H1 (cell line): ENCODE measurements around the gene RFX3. TPM values are rescaled to one million over a fixed set of nuclear protein-coding genes. Genes with fewer than 3 reads are reported as not detected.

ENCODE experiments used
- CTCF ChIA-PET: fragments of 300-600 bp; sonication (Branson Sonifier 250); formaldehyde crosslinking; loops from one replicate; lab custom pipeline; 2021; ENCODE audit not compliant: partially characterized antibody; lab: Charles Lee
- POLR2A ChIA-PET: fragments of 300-600 bp; sonication (Branson Sonifier 250); formaldehyde crosslinking; loops from one replicate; lab custom pipeline; 2021; ENCODE audit warnings: inconsistent platforms; ENCODE audit not compliant: partially characterized antibody; lab: Charles Lee
- DNase-seq, 2 experiments: peaks; one replicate each; pipeline versions ENCODE4 v3.0.0 to v3.0.0-alpha.2; 2010 to 2022; ENCODE audit warnings: low spot score in 2 of 2, low read depth in 1 of 2, mixed read lengths in 1 of 2
- FAIRE-seq: peaks from 2 replicates; lab custom pipeline; 2011; peaks lifted over from hg19 to GRCh38; lab: Jason Lieb, UNC
- H2AFZ ChIP-seq: 2 replicates; pipeline ENCODE4 v1.8.1; 2012; ENCODE audit warnings: low read length, inconsistent platforms
- H2AK5ac ChIP-seq: 2 replicates; pipeline ENCODE4 v1.6.1; 2013; ENCODE audit warnings: low read depth, low read length
- H2BK120ac ChIP-seq: replicated peaks from 2 replicates; pipeline ENCODE3; 2013; ENCODE audit warnings: low read depth, low read length, inconsistent platforms
- H2BK12ac ChIP-seq: 2 replicates; pipeline ENCODE4 v1.6.1; 2013; ENCODE audit warnings: low read depth, low read length
- H2BK15ac ChIP-seq: 2 replicates; pipeline ENCODE4 v1.6.1; 2013; ENCODE audit warnings: low read length
- H2BK20ac ChIP-seq: 2 replicates; pipeline ENCODE4 v1.6.1; 2013; ENCODE audit warnings: low read length
- H2BK5ac ChIP-seq: 2 replicates; pipeline ENCODE4 v1.6.1; 2013; ENCODE audit warnings: low read depth, low read length
- H3K14ac ChIP-seq: 2 replicates; pipeline ENCODE4 v1.6.1; 2013; ENCODE audit warnings: inconsistent platforms; ENCODE audit not compliant: insufficient read length
- H3K18ac ChIP-seq: 2 replicates; pipeline ENCODE4 v1.6.1; 2013; ENCODE audit warnings: low read length; ENCODE audit errors: extremely low read depth
- H3K23ac ChIP-seq: 2 replicates; pipeline ENCODE4 v1.6.1; 2013; ENCODE audit warnings: inconsistent platforms; ENCODE audit not compliant: insufficient read length
- H3K23me2 ChIP-seq: 2 replicates; pipeline ENCODE4 v1.6.1; 2013; ENCODE audit warnings: low read depth, low read length
- H3K27ac ChIP-seq: 2 replicates; pipeline ENCODE4 v1.6.1; 2011; ENCODE audit warnings: low read depth, low read length, inconsistent platforms
- H3K27me3 ChIP-seq, 4 experiments: replicated peaks in 1 of 4; 1 replicate in 1 of 4; 2 replicates in 3 of 4; pipeline versions ENCODE4 v1.6.1 to v1.8.1; 2011 to 2013; ENCODE audit warnings: low read length in 3 of 4, mild to moderate bottlenecking in 3 of 4, inconsistent platforms in 2 of 4, mixed read lengths in 2 of 4, moderate library complexity in 1 of 4; ENCODE audit not compliant: control insufficient read depth in 3 of 4, insufficient read depth in 3 of 4; ENCODE audit errors: extremely low read depth in 1 of 4
- H3K36me3 ChIP-seq, 4 experiments: 2 replicates each; pipeline versions ENCODE4 v1.6.1 to v1.8.1; 2011 to 2013; ENCODE audit warnings: mild to moderate bottlenecking in 4 of 4, low read length in 3 of 4, moderate library complexity in 2 of 4, control low read depth in 1 of 4, inconsistent platforms in 1 of 4; ENCODE audit not compliant: insufficient read depth in 4 of 4, control insufficient read depth in 2 of 4
- H3K4ac ChIP-seq: replicated peaks from 2 replicates; pipeline ENCODE3; 2013; ENCODE audit warnings: low read length, low read depth, mixed read lengths, inconsistent platforms; ENCODE audit not compliant: insufficient read length
- H3K4me1 ChIP-seq, 4 experiments: replicated peaks in 1 of 4; 1 replicate in 1 of 4; 2 replicates in 3 of 4; pipeline versions ENCODE4 v1.6.1 to v1.8.1; 2011 to 2013; ENCODE audit warnings: low read length in 3 of 4, inconsistent platforms in 2 of 4, mixed read lengths in 1 of 4; ENCODE audit not compliant: insufficient read depth in 4 of 4, control insufficient read depth in 3 of 4
- H3K4me2 ChIP-seq, 2 experiments: 2 replicates each; pipeline versions ENCODE4 v1.6.1 to v1.8.1; 2011 to 2013; ENCODE audit warnings: low read depth in 2 of 2, low read length in 2 of 2, control low read depth in 1 of 2, inconsistent platforms in 1 of 2, mild to moderate bottlenecking in 1 of 2; ENCODE audit not compliant: insufficient read depth in 1 of 2
- H3K4me3 ChIP-seq, 4 experiments: fragments of 200-600, 300-600 bp in 1 of 4; sonication (generic), shearing (Covaris generic), sonication (Bioruptor Twin) in 1 of 4; 2 replicates each; pipeline versions ENCODE4 v1.5.1 to v1.8.1; 2011 to 2016; ENCODE audit warnings: low read length in 4 of 4, low read depth in 3 of 4, control low read depth in 2 of 4, inconsistent platforms in 2 of 4, mild to moderate bottlenecking in 2 of 4, mixed read lengths in 1 of 4, moderate library complexity in 1 of 4; ENCODE audit not compliant: insufficient read depth in 2 of 4; ENCODE audit errors: extremely low read depth in 1 of 4
- H3K56ac ChIP-seq: replicated peaks from 2 replicates; pipeline ENCODE3; 2013; ENCODE audit warnings: low read depth, mild to moderate bottlenecking, mixed read lengths, low read length, inconsistent platforms; ENCODE audit not compliant: insufficient read length
- H3K79me1 ChIP-seq: 2 replicates; pipeline ENCODE4 v1.6.1; 2013; ENCODE audit warnings: low read depth, low read length, control low read depth
- H3K79me2 ChIP-seq, 2 experiments: 2 replicates each; pipeline versions ENCODE4 v1.6.1 to v1.8.1; 2012 to 2013; ENCODE audit warnings: low read length in 2 of 2, mild to moderate bottlenecking in 2 of 2, inconsistent platforms in 1 of 2; ENCODE audit not compliant: insufficient read depth in 2 of 2, control insufficient read depth in 1 of 2
- H3K9ac ChIP-seq, 4 experiments: replicated peaks in 1 of 4; 1 replicate in 1 of 4; 2 replicates in 3 of 4; pipeline versions ENCODE4 v1.6.1 to v1.8.1; 2011 to 2013; ENCODE audit warnings: low read depth in 3 of 4, low read length in 3 of 4, control low read depth in 2 of 4, mild to moderate bottlenecking in 2 of 4, moderate library complexity in 2 of 4, inconsistent platforms in 1 of 4; ENCODE audit errors: extremely low read depth in 1 of 4
- H3K9me3 ChIP-seq, 2 experiments: 2 replicates each; pipeline versions ENCODE4 v1.6.1 to v1.8.1; 2012 to 2013; ENCODE audit warnings: mild to moderate bottlenecking in 2 of 2, moderate library complexity in 2 of 2, control low read depth in 1 of 2, inconsistent platforms in 1 of 2, low read depth in 1 of 2, low read length in 1 of 2, mixed read lengths in 1 of 2; ENCODE audit not compliant: insufficient read depth in 2 of 2
- H4K20me1 ChIP-seq, 2 experiments: replicated peaks in 1 of 2; 2 replicates each; pipeline versions ENCODE3 to v1.8.1; 2011 to 2013; ENCODE audit warnings: inconsistent platforms in 2 of 2, low read length in 2 of 2, mild to moderate bottlenecking in 1 of 2; ENCODE audit not compliant: insufficient read depth in 2 of 2, control insufficient read depth in 1 of 2
- H4K5ac ChIP-seq: 2 replicates; pipeline ENCODE4 v1.6.1; 2013; ENCODE audit warnings: low read length, low read depth, mixed read lengths, inconsistent platforms; ENCODE audit not compliant: insufficient read length
- H4K8ac ChIP-seq: 2 replicates; pipeline ENCODE4 v1.8.0; 2013; ENCODE audit warnings: mild to moderate bottlenecking, moderate library complexity, low read length, inconsistent platforms; ENCODE audit not compliant: insufficient read depth; ENCODE audit errors: extremely low read depth
- H4K91ac ChIP-seq: replicated peaks from 2 replicates; pipeline ENCODE3; 2013; ENCODE audit warnings: low read length, mixed read lengths, inconsistent platforms; ENCODE audit not compliant: insufficient read length
- BRCA1 ChIP-seq: IDR thresholded peaks from 2 replicates; pipeline ENCODE4 v1.6.1; 2012; ENCODE audit warnings: low read depth, low read length, improper control_type of control experiment
- FOSL1 ChIP-seq: IDR thresholded peaks from 2 replicates; pipeline ENCODE4 v1.6.1; 2011; ENCODE audit warnings: mild to moderate bottlenecking, low read depth, low read length, moderate library complexity; ENCODE audit not compliant: insufficient read depth
- JUN ChIP-seq: IDR thresholded peaks from 2 replicates; pipeline ENCODE4 v1.6.1; 2011; ENCODE audit warnings: low read depth, mild to moderate bottlenecking, improper control_type of control experiment, low read length
- WGBS, 2 experiments: shearing (Covaris generic) in 1 of 2; methylation state at CpG; one replicate each; pipeline versions ENCODE4 v1.1.6 to v1.1.7; 2013 to 2015; ENCODE audit warnings: low lambda C conversion rate in 2 of 2, mixed read lengths in 2 of 2, inconsistent platforms in 1 of 2, low coverage in 1 of 2, missing lambda C conversion rate in 1 of 2; ENCODE audit not compliant: insufficient replicate concordance in 2 of 2, insufficient coverage in 1 of 2, insufficient read length in 1 of 2; ENCODE audit errors: extremely low coverage in 1 of 2, missing lambda C conversion rate in 1 of 2; 5-methylcytosine and 5-hydroxymethylcytosine counted together
- polyA plus RNA-seq, 7 experiments: library from polyadenylated mRNA; depleted of rRNA in 3 of 7; stranded (reverse) in 5 of 7; unstranded in 2 of 7; fragments of >200 nt in 5 of 7; fragments of 200-250 nt in 2 of 7; gene quantifications; 1 replicate in 5 of 7; 2 replicates in 1 of 7; 4 replicates in 1 of 7; pipeline versions ENCODE4 v1.2.1 to v1.2.3, GENCODE V29; 2011 to 2013; ENCODE audit warnings: missing spikeins in 2 of 7, mixed read lengths in 2 of 7
- total RNA-seq: library from RNA; stranded (reverse); fragmentation: NEBNext Ultra II Directional; extraction: Animal tissue kit (Norgen Biotek cat#: 25700); gene quantifications from 2 replicates; pipeline ENCODE4 v1.2.1, GENCODE V29; 2021

Gene RFX3
- total and polyA plus RNA-seq, 2 of the 8 experiments (the other 6 are each of a cell fraction or from before 2014, with no cell fraction given), result 4.9 to 22.6 TPM

DNA sequence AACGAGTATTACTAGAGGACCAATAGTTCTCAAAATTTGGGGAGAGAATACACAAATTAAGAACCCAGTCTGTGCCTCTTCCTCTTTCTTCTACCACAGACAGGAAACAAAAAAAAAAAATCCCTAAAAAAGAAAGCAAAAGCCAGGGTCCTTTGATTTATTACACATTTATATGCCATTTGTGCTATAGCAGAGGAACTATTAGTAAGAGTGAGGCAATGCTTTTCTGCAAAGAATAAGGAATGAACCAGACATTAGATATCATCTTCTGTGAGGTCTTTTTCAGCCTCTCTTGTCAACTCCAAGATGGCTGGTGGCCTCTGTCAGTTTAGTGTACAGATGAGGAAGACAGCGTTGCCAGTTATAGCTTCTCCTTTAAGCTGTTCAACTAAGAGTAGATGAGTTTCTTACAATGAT lies 127.6 kb downstream of the RFX3 start:
- POLR2A ChIA-PET, result no interaction called here
- H3K56ac ChIP-seq, result no peak overlapping the region
- H3K23me2 ChIP-seq, result no peaks in the 10 kb centered on the region
- no peak overlapping the region for H4K5ac ChIP-seq
- TF ChIP-seq JUN (no peak), BRCA1 (no peak), FOSL1 (no peak)
- WGBS, 2 experiments, result 90% methylated on average over 2 of the region's 2 CpGs; no CpG with 5 or more reads in 1 of the 2 experiments
- no peak overlapping the region for H2BK15ac ChIP-seq
- H3K4me1 ChIP-seq, result no peaks in the 10 kb centered on the region
- H3K14ac ChIP-seq, result no peak overlapping the region
- FAIRE-seq, result no peak
- no peak overlapping the region for H3K4me3 ChIP-seq
- no peak overlapping the region for H2BK120ac ChIP-seq
- no peak overlapping the region for H2BK12ac ChIP-seq
- no peaks in the 10 kb centered on the region for H3K27me3 ChIP-seq
- no peak overlapping the region for H3K27ac ChIP-seq
- no peak for DNase-seq
- H3K18ac ChIP-seq, result no peak overlapping the region
- H2AFZ ChIP-seq, result no peak overlapping the region
- no peak overlapping the region for H3K9ac ChIP-seq
- CTCF ChIA-PET, result interaction anchor here (0.9 kb wide), 1 partner anchor 25 kb away, joined by 3 read pairs; no protein-coding TSS in a partner anchor
- peak overlapping the region; percentile 21 for H3K4ac ChIP-seq
- no peak overlapping the region for H4K8ac ChIP-seq
- no peak overlapping the region for H3K23ac ChIP-seq
- H3K79me1 ChIP-seq, result no peaks in the 10 kb centered on the region
- no peak overlapping the region for H4K91ac ChIP-seq
- H3K4me2 ChIP-seq, result no peak overlapping the region
- no peak overlapping the region for H2AK5ac ChIP-seq
- no peaks in the 10 kb centered on the region for H3K9me3 ChIP-seq
- H4K20me1 ChIP-seq, result no peaks in the 10 kb centered on the region
- no peak overlapping the region for H2BK20ac ChIP-seq
- H2BK5ac ChIP-seq, result no peak overlapping the region
- H3K79me2 ChIP-seq, result no peaks in the 10 kb centered on the region
- no peaks in the 10 kb centered on the region; a peak in 1 of 8 replicates for H3K36me3 ChIP-seq
